ENCODE data around the gene ADGRV1. TPM values are rescaled to one million over a fixed set of nuclear protein-coding genes. Genes with fewer than 3 reads are reported as not detected.

The ADGRV1 gene
- total RNA-seq, 1 experiment from 2014 or later = 0.18 TPM

DNA sequence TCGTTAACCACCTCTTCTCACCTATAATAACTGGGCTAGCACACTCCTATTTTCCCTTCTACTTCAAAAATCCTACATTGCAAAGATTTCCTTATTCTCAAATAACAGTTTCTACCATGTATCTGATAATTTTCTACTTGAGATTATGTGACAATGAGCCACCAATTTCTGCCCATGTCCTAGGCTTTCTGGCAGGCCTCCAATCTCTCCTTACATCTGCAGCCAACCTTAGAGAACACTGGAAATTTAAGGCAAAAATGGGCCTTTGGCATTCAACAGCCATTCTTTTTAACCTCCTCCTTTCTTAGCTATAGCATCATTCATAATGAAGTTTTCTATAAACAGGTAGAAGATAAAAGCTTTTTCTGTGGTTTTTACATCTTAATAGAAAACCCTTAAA lies 599.4 kb downstream of the ADGRV1 start:
- DNase-seq (ENCODE audit: low spot score) = no peak

DNA sequence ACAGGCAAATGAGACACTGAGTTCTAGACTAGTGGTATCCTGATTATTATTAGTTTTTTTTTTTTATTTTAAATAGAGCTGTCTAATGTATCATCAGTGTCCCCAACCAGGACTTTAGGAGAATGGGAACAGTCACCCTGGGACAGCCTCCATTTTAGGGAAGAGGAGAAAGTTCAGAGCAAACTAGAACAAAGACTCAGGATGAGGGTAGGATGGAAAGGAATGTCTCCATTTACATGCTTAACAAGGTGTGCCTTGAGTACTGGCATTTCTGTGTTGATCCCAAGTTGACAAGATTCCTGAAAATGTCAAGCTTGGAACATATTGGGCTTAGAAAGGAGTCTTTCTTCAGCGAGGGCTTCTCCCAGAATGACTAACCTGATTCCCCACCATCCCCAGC lies 601.0 kb downstream of the ADGRV1 start:
- no peak for DNase-seq (ENCODE audit: low spot score)

DNA sequence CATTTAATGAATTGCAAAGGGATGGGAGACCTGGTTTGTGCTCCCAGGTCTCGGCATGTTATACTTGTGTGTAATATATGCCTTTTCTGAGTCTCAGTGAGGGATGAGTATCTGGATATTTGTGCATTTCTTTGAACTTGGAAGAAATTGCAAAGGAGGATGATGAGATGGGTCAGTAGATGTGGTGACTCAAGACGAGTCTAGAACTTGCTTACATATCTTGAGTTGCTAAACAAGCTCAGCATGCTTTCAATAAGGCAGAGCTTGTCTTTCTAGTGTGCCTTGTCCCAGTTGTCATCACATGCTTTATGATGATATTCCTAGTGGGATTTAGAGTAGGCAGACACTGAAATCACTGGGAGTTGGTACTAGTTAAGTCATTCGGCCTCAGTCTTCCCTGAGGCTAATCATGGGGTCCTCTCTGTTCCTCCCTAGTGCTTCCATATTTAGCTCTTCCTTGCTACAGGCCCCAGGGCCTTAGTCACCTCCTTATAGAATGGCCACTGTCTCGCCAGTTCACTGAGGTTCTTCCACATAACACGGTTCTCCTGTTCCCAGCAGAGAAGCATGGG lies 602.2 kb downstream of the ADGRV1 start:
- no peak for DNase-seq (ENCODE audit: low spot score)

DNA sequence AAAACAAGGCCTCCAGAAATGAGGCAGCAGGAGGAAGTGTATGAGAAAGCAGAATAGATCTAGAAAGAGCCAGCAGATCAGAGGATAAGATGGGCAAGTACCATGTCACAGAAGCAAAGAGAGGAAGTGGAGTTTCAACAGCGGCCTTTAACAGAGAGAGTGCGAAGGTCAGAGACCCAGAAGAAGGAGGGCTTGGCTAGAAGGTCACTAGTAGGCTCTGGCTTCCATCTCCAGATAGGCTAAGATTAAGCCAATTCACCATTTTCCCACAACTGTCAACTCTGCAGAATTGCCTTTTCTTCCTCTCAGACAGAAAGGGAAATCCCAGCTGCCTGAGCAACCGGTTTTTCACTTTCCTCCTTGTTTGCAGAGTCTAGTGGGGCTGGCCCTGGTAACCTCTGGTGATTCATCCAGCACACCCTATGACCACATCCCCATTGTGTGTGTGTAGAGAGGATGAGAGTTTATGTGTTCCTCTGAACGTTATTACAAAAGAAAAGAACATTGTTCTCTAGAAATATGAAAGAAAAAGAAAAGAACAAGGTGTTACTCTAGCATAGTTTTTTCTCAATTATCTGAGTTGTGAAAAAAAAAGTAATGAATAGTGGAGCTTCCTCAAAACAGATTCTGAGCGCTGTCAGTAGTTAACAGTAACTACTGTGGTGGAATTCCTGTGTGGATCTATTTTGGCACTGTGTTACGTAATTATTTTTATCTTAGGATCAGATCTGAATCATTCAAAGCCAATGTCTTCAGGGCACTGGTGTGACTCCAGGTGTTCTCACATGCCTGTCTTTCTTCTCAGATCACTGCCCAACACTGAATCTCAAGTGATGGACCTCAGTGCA lies 604.2 kb downstream of the ADGRV1 start:
- peak; percentile 96 for DNase-seq (ENCODE audit: low spot score)

DNA sequence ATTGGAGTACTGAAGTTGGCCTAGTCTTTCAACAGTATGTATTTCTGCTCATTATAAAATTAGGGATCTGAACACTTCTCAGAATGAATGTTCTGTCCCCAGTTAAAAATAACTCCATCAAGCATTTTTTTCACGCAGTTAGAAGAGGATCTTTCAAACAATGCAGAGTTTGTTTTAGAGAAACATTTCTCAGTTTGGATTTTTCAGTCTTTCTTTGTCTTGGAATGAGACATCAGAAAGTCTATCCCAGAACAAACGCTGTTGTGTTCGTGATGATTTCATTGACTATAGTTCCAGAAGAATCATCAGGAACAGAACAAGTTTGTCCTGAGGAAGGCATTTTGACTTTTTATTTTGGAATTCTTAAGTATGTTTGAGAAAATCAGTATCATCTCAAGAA lies 605.8 kb downstream of the ADGRV1 start:
- DNase-seq (ENCODE audit: low spot score) = no peak

DNA sequence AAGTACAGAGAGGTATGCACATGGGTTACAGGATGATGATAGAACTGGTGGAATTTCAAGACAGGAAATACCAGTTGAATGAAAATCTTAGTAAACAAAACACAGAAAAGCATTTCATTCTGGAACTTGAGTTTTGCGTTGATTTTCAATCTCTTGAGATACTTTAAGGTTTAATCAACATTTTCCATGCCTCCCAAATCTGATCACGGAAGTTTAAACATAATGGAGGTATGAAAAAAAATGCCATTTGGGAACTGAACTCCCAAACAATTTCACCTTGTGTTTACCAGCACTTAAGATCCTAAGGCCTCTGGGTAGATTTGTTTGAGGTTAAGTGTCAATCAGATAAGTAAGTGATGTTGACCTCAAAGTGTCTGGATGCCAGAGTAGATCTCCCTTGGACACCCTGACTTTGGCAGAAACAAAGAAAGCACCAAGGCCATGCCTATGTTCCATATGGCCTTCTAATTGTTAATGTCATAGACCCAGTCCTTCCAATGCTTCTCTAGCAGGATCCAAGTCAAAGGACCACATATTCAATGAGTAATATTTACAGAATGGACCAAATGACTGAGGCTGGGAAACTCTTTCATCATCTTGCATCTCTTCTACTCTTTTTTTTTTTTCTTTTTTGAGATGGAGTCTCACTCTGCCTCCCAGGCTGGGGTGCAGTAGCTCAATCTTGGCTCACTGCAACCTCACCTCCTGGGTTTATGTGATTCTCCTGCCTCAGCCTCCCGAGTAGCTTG lies 607.6 kb downstream of the ADGRV1 start:
- no peak for DNase-seq (ENCODE audit: low spot score)

DNA sequence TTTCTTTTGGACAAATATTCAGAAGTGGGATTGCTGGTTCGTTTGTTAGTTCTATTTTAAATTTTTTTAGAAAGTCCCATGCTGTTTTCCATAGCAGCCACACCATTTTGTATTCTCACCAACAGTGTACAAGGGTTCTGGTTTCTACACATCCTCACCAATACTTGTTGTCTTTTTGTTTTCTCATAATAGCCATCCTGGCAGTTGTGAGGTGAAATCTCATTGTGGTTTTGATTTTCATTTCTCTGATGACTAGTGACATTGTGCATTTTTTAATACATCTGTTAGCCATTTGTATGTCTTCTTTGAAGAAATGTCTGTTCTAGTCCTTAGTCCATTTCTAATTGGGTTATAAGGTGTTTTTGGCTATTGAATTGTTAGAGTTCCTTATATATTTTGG lies 610.3 kb downstream of the ADGRV1 start:
- DNase-seq (ENCODE audit: low spot score) = no peak

DNA sequence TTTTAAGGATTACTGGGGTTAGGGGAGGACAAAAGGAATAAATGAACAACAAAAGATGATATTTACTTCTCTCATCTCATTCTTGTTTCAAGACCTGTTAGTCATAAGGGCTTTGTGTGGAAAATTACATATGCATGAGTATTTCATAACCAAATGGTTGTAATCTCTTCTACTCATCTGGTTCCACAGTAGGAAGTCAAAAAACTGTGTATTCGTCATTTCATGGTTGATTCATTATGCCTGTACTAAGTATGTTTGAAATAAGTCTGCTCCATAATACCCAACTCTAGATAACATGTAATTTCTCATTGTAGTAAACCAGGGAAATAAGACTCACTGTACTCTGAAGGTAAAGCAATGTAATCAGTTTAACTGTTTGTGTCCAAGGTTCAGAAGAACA lies 611.7 kb downstream of the ADGRV1 start:
- DNase-seq (ENCODE audit: low spot score) = no peak

DNA sequence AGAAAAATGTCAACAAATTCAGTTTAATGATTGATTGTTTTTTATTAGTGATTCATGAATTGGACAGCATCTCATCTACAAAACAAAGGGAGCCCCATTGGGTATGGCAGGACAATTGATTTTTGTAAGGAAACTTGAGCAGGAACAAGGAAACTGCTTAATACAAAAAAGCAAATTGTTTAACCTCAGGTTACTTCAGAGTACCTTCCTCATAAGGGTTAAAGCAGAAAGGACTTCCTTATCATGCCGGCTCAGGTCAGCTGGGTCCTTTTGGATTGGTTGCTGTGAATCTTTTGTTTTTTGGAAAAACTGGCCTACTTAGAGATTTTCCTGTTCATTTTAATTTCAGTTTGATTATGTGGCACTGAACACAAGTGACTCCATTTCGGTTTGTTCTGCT lies 612.7 kb downstream of the ADGRV1 start:
- no peak for DNase-seq (ENCODE audit: low spot score)

DNA sequence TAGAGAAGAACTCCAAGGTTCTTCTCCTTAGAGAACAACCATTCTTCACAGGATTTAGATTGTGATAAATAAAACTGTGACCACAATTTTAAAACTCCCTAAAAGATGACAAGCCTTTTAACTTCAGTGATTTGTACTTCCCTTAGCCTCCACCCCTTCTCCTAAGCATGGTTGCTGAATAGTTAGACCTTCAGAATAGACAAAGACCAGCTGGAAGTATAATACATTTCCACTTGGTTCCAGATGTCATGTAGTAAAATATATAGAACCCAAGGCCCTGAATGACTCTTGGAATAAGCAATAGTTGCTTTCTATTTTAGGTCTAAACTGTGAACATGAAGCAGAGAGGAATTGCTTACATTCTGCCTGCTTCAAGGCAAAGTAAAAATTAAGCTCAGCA lies 615.8 kb downstream of the ADGRV1 start:
- DNase-seq (ENCODE audit: low spot score) = no peak

DNA sequence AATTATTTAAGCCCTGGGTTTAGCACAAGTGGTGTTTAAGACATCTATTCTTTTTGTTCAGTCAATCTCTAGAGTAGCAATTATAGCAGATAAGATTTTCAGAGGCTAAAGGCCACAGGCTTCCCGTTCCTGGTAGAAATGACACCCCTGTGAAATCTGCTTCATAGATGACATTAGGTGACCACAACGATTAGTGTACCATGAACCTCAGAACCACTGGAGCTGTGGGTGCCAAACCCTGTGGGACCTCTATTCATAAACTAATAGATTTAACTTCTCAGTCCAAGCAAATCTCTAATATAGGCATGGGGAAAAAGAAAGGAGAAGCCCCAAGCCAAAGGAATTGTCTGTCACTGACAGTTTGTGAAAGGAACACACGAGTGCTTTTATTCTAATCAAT lies 617.1 kb downstream of the ADGRV1 start:
- no peak for DNase-seq (ENCODE audit: low spot score)

DNA sequence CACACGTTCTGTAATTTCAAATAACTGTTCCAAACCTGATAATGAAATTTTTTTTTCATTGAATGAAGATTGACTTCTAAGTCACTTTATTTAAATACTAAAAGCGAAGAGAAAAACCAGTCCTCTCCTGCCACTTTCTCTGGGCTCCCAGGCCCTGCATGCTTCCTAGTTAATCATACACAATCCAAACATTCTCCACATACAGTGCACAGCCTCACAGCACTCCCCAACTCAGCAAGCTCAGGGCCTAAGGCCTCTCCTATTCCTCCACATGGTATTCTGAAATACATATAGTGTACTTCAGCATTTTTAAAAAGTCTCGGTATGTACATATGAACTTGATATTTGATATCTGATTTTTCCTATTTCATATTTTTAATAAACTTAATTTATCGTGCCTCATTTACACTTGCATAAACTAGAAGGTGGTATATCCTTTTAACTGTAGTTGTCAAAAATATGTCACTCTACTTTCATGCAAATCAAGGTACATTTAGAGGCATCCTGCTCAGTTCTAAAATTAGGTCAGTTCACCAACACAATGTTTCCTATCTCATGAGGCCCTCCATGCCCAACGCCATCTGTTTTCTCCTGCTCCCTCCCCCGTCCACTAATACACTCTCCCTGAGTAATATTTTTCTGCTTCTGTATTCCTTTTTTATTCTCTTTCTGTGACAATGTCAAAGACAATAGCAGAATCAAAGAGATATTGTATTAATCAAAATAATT lies 617.9 kb downstream of the ADGRV1 start:
- no peak for DNase-seq (ENCODE audit: low spot score)

DNA sequence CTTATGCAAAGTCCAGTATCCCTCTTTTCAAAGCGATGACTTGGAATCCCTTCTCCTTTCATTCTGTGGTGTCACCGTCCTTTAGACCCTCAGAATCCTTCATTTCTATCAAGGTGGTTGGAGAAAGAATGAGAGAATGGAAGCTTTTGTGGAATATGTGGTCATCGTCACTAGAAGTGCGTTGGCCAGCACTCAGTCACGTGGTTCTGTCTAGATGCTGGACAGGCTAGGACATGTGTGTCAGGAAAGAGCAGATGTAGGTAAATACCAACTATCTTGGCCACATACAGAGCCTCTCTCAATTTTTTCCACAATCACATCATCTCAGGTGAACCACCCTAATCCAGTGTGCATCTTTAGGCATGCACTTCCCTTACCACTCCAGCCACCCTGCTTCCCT lies 618.5 kb downstream of the ADGRV1 start:
- DNase-seq (ENCODE audit: low spot score) = no peak

DNA sequence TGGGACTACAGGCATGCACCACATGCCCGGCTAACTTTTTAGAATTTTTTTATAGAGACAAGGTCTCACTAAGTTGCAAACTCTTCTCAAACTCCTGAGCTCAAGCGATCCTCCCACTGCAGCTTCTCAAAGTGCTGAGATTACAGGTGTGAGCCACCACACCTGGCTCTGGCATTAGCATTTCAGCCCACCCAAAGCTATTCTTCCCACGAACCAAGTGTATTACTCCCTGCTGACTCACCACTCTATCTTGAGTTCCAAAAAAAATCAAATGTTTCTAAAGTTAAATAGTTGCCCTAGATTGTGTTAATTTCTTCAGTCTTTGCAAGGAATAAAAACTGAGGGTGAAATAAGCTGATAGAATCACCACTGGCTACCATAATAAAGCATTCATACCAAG lies 619.0 kb downstream of the ADGRV1 start:
- DNase-seq (ENCODE audit: low spot score) = no peak

DNA sequence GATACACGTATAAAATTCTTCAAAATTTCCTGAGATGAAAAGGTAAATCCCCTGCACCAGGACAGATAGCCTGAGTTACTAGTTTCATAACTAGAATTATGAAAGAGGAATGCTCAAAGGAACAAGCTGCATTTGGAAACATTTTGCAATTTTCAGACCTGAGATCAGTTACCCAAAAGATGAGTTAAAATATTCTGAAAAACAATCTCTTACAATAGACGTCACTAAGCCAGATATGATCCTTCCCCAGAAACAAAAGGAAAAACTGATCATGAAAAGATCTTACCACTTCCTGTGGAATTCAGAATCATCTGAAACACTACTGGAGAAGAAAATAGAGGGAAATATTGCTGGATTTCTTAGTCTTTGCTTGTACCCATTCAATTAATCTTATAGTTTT lies 619.9 kb downstream of the ADGRV1 start:
- no peak for DNase-seq (ENCODE audit: low spot score)

DNA sequence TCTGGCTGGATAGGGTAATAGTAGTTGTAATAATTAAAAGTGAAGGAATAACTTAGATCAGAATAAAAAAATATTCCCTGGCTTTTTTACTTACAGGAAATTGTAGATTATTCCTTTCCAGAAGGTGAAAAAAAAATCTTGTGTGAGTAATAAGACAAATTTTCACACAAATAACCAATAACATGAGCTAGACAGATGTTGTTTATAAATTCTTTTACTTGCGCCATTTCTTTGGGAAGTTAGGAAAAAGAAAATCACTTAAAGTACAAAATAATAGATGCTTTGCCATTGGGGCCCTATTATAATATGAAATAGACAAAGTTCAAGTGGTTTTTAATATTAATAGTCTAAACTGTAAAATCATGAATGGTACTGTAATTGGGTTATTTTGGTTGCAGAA lies 620.4 kb downstream of the ADGRV1 start:
- no peak for DNase-seq (ENCODE audit: low spot score)

DNA sequence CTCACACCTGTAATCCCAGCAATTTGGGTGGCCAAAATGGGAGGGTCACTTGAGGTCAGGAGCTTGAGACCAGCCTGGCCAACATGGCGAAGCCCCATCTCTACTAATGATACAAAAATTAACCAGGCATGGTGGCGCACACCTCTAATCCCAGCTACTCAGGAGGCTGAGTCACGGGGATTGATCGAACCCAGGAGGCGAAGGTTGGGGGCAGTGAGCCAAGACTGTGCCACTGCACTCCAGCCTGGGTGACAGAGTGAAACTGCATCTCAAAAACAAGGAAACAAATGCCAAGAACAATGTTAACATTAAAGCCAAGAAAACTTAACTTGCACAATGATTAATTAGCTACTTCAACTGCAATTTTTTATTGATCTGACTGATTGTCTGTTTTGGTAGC lies 621.9 kb downstream of the ADGRV1 start:
- no peak for DNase-seq (ENCODE audit: low spot score)

DNA sequence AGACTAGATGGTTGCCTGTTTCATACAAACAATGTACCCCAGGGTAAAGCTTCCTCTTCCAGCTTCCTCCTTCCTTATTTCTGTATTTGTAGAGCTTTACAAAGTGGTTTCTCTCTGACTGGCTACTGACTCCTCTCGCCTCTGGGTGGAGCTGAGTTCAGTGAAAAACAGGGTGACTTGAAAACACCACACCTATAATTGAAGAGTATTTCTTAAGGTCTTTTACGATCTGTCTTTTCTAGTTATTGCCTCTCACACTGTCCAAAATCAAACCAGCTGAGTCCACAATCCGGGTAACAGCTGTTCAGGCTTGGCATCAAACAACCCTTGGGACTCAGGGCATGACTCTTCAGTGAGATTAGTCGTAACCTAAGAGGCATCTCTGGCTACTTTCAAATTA lies 624.2 kb downstream of the ADGRV1 start:
- peak; percentile 57 for DNase-seq (ENCODE audit: low spot score)

DNA sequence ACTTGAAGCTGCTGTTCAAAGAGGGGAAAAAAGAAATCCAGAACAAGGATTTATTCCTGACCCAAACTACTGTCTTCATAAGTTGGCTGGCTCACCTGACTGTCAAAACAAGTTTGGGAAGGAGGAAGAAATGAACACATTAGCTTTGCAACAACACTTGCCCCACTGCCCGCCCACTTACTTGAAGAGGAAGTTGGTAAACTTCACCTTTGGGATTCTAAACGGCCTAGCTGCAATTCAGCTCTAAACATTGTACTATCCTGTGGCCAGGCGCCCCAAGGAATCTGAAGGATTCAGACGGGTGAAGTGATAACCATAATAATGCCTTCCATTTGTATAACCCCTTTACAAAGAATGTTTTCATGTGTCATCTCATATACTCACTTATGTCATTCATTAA lies 625.1 kb downstream of the ADGRV1 start:
- peak; percentile 57 for DNase-seq (ENCODE audit: low spot score)

DNA sequence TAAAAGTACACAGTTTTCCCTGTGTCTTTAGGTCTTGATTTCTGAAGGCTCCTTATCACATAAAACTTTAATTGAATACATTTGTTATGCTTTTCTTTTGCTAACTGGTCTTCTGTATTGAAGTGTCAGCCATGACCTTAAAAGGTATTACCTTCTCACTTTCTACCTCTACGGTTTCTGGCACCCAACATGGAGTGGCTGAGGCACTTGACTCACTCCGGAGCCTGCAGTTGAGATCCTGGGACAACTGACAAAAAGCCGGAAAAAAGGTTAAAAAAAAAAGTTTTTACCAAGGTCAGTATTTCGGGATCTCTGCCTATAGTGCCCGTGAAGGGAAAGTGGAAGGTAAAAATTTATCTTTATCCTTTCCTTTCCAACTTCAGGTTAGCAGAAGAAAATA lies 627.5 kb downstream of the ADGRV1 start:
- DNase-seq (ENCODE audit: low spot score) = no peak

DNA sequence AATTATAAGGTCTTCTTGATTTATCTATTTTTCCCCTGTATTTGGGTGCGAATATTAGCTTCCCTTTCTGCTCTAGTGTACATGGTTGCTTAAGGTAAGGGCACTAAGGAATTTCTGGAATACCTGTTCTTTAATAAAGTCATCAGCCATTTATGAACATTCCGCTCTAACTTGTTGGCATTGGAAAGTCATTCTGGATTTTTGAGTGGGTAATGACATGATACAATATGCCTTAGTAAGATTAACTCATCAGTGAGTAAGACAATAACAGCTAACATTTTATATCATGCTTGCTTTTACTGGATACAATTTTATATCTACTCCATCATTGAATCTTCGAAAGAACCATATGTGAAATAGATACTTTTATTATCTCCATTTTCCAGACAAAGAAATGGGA lies 628.4 kb downstream of the ADGRV1 start:
- DNase-seq (ENCODE audit: low spot score) = no peak

DNA sequence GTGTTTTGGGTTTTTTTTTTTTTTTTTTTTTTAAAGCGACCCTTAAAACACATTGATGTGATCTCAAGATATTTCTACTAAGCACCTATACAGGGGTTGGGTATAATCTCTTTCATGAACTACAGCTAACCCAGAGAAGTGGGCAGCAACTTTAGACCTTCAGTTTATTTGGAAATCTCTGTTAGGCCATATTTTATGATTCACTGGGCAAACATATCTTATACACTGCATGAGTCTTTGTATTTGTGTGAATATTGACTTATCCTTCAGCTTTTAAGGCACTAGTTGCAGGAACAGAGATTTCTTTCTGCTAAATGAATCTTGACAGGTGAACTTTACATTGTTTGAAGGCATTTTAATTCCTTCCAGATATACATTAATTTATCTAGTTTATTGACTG lies 630.2 kb downstream of the ADGRV1 start:
- no peak for DNase-seq (ENCODE audit: low spot score)
